ENCODE data around the gene UNC13D. TPM values are rescaled to one million over a fixed set of nuclear protein-coding genes. Genes with fewer than 3 reads are reported as not detected.
"Not testable (repeated sequence)": the region's sequence is repeated elsewhere in the genome, so short reads cannot be mapped to it uniquely, and the experiment has no call there.

Gene UNC13D
- total RNA-seq, 3 donors from 2014 or later: 5.6 to 15.5 (median 8.5) TPM

DNA sequence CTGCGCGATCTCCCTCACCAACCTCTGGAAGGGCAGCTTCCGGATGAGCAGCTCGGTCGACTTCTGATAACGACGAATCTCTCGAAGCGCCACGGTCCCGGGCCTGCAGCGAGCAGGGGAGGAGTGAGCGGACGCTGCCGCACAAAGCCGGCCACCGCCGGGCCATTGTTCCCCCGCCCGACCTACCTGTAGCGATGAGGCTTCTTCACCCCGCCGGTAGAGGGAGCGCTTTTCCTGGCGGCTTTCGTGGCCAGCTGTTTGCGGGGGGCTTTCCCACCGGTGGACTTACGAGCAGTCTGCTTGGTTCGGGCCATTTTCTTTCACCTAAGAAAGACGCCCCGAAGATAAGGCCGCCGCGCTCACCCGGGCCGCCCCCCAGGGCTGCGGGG lies 65.3 kb downstream of the UNC13D start:
- Histone ChIP-seq H3K27me3 (no peaks in the 10 kb centered on the region), H3K36me3 (no peaks in the 10 kb centered on the region), H3K9me3 (no peaks in the 10 kb centered on the region), H3K4me3 (peak overlapping the region; percentile 74 to 96 (median 91)), H3K4me1 (peaks cover 0 to 27% of the 10 kb centered on the region in 2 donors), H3K27ac (peak overlapping the region; percentile 94 to 98)
- intact Hi-C loops (cut with DNase I; ENCODE audit: low total_unique reads): no loop called here
- peak in 1 of 2 donors; percentile 42 for DNase-seq (ENCODE audit: low spot score in 2 of 2)
- TF ChIP-seq, protein P1, sequence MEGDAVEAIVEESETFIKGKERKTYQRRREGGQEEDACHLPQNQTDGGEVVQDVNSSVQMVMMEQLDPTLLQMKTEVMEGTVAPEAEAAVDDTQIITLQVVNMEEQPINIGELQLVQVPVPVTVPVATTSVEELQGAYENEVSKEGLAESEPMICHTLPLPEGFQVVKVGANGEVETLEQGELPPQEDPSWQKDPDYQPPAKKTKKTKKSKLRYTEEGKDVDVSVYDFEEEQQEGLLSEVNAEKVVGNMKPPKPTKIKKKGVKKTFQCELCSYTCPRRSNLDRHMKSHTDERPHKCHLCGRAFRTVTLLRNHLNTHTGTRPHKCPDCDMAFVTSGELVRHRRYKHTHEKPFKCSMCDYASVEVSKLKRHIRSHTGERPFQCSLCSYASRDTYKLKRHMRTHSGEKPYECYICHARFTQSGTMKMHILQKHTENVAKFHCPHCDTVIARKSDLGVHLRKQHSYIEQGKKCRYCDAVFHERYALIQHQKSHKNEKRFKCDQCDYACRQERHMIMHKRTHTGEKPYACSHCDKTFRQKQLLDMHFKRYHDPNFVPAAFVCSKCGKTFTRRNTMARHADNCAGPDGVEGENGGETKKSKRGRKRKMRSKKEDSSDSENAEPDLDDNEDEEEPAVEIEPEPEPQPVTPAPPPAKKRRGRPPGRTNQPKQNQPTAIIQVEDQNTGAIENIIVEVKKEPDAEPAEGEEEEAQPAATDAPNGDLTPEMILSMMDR (IDR thresholded peaks at IDR 0.05): peak; percentile 23 to 71 (median 47)
- TF ChIP-seq POLR2A (IDR thresholded peaks at IDR 0.05) (peak; percentile 9), POLR2AphosphoS5 (IDR thresholded peaks at IDR 0.05) (no peak)

DNA sequence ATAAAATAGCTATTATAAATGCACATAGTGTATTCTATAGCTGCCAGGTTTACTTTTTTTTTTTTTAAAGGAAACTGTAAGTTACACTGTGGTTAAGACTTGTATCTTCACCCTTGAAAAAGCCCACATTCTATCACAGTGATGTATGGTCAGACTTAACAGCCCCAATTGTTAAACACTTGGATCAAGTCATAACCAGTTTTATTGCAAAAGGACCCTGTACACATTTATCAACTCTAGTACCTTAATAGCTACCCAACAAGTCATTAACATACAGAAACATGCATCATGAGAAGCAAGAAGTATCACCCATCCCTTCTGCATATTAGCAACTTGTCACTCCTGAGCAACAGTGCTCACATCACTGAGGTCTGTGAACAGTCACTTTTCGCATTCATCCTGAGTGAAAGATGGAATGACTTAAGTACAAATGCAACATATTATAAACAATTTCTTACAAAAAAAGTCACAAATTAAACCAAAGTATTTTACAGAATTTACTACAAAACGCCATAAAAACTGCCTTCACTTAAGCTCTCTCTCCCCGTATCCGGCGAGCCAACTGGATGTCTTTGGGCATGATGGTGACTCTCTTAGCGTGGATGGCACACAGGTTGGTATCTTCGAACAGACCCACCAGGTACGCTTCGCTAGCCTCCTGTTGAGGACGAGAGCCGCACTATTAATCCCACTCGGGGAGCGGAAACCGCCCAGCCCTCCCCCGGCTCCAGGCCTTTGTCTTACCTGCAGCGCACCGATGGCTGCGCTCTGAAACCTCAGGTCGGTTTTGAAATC lies 65.9 kb downstream of the UNC13D start:
- DNase-seq (ENCODE audit: low spot score in 2 of 2); H3K36me3 ChIP-seq; H3K27me3 ChIP-seq; H3K9me3 ChIP-seq; intact Hi-C loops (cut with DNase I; ENCODE audit: low total_unique reads): not testable (repeated sequence)
- peak overlapping the region; percentile 74 to 96 (median 91) for H3K4me3 ChIP-seq
- peak; percentile 3 to 55 (median 28) for TF ChIP-seq POLR2AphosphoS5 (IDR thresholded peaks at IDR 0.05)
- H3K4me1 ChIP-seq: peaks cover 0 to 24% of the 10 kb centered on the region in 2 donors
- peak overlapping the region; percentile 94 to 98 for H3K27ac ChIP-seq

DNA sequence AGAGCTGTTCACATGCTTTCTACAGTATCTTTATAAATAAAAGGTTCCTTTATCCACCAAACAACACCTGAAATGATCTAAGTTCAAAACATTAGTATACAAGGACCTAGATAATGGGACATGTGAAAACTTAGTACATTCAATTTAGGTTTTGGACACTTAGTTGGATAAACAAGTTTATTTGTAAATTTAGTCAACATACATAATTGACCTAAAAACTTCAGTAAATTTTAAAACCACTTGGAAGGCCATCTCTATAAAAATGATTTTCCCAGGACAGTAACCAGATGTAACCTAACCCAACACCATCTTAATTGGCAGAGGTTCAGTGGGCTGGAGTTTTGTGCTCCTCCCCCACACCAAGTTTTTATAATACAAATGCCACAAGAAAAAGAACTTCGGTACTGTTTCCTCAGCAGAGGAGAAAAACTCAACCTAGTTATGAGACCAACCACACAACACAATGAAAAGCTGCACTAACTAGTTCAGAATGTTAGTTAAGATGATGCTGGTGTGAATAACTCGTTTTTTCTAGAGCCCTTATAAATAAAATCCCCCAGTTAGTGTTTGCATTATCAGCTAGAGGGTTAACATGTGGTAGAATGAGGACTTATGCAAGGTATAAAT lies 66.8 kb downstream of the UNC13D start:
- peak overlapping the region; percentile 50 to 94 for H3K27ac ChIP-seq
- intact Hi-C loops (cut with DNase I; ENCODE audit: low total_unique reads): no loop called here
- H3K4me1 ChIP-seq: peaks cover 0 to 24% of the 10 kb centered on the region in 2 donors

More for the DNA sequence above, 66.8 kb downstream of the UNC13D start:
- Histone ChIP-seq H3K9me3 (no peaks in the 10 kb centered on the region), H3K36me3 (no peaks in the 10 kb centered on the region), H3K27me3 (no peaks in the 10 kb centered on the region), H3K4me3 (peak overlapping the region; percentile 74 to 96 (median 91))
- no peak for DNase-seq (ENCODE audit: low spot score in 2 of 2)
- peak in 1 of 3 donors; percentile 25 for TF ChIP-seq POLR2AphosphoS5 (IDR thresholded peaks at IDR 0.05)
- TF ChIP-seq, protein P1 (IDR thresholded peaks at IDR 0.05): no peak

Other genes starting within 250 kb of the UNC13D start
- 1 to 10 TPM in 1 of 3 donors, under 1 TPM in 2; 0.29 to 2.6 (median 0.48) TPM for gene SMIM5, start 211.0 kb downstream of the UNC13D start, total RNA-seq
- gene RECQL5, start 177.2 kb downstream of the UNC13D start, total RNA-seq: 10 to 100 TPM; 10.7 to 22.8 (median 14.1) TPM
- 10 to 100 TPM; 68.3 to 89.5 (median 86.1) TPM for gene SAP30BP, start 177.1 kb downstream of the UNC13D start, total RNA-seq
- gene ITGB4, start 122.9 kb downstream of the UNC13D start, total RNA-seq: 100 to 1,000 TPM in 1 of 3 donors, 10 to 100 TPM in 1, 1 to 10 TPM in 1; 9.8 to 125 (median 67.2) TPM
- 10 to 100 TPM; 21.9 to 32.1 (median 24.9) TPM for gene GALK1, start 79.2 kb downstream of the UNC13D start, total RNA-seq
- 10 to 100 TPM; 18.7 to 43.3 (median 28.5) TPM for gene UNK, start 59.6 kb downstream of the UNC13D start, total RNA-seq
- 10 to 100 TPM; 44.9 to 63.2 (median 62.9) TPM for gene WBP2, start 10.9 kb upstream of the UNC13D start, total RNA-seq
- gene TRIM47, start 34.2 kb upstream of the UNC13D start, total RNA-seq: 10 to 100 TPM; 15.4 to 26.1 (median 23.3) TPM
- gene TRIM65, start 52.5 kb upstream of the UNC13D start, total RNA-seq: 10 to 100 TPM; 16.7 to 28.8 (median 23.3) TPM
- gene MRPL38, start 60.5 kb upstream of the UNC13D start, total RNA-seq: 10 to 100 TPM; 29.4 to 39.0 (median 36.6) TPM
- gene FBF1, start 96.6 kb upstream of the UNC13D start, total RNA-seq: 10 to 100 TPM in 2 of 3 donors, 1 to 10 TPM in 1; 7.7 to 18.7 (median 17.7) TPM
- 100 to 1,000 TPM in 1 of 3 donors, 10 to 100 TPM in 2; 55.1 to 147 (median 55.3) TPM for gene ACOX1, start 134.8 kb upstream of the UNC13D start, total RNA-seq
- gene TEN1, start 134.8 kb upstream of the UNC13D start, total RNA-seq: 10 to 100 TPM; 16.7 to 30.2 (median 26.8) TPM
- gene CDK3, start 156.5 kb upstream of the UNC13D start, total RNA-seq: 10 to 100 TPM in 1 of 3 donors, 1 to 10 TPM in 2; 6.6 to 13.0 (median 9.5) TPM
- gene EVPL, start 182.9 kb upstream of the UNC13D start, total RNA-seq: 1 to 10 TPM; 1.6 to 8.0 (median 3.9) TPM
- 10 to 100 TPM; 41.3 to 49.6 (median 48.3) TPM for gene SRP68, start 228.1 kb upstream of the UNC13D start, total RNA-seq
- not detected for gene GALR2, start 230.4 kb upstream of the UNC13D start, total RNA-seq
- gene ZACN, start 234.8 kb upstream of the UNC13D start, total RNA-seq: not detected